ENCODE data around the gene NXPE4. TPM values are rescaled to one million over a fixed set of nuclear protein-coding genes. Genes with fewer than 3 reads are reported as not detected.
"Not testable (repeated sequence)": the region's sequence is repeated elsewhere in the genome, so short reads cannot be mapped to it uniquely, and the experiment has no call there.

Gene NXPE4
- total RNA-seq, result not detected
- long read RNA-seq, donor 1, result 0 reads
- long read RNA-seq, donor 2, result 0 reads

GRCh38 chr11:114595571-114595970, at the start of gene NXPE4:
NXPE4 (minus strand) TSS chr11:114595786; CDS start chr11:114594759, 1,027 bp downstream.
- intact Hi-C loops (cut with DNase I), result loop anchor here in 1 of 2 donors (5.0 kb wide), 1 partner anchor 1207 kb away; no protein-coding TSS in a partner anchor
- no peak for DNase-seq (ENCODE audit: low spot score)

- DNase-seq (ENCODE audit: low spot score); intact Hi-C loops (cut with DNase I): not testable (repeated sequence)
Measured at GRCh38 chr11:114639440-114639839, 43.9 kb upstream of the NXPE4 start.

- intact Hi-C loops (cut with DNase I), result not testable (repeated sequence)
Measured at GRCh38 chr11:114631445-114631965, 35.9 kb upstream of the NXPE4 start.

GRCh38 chr11:114625294-114625693, 29.7 kb upstream of the NXPE4 start:
- intact Hi-C loops (cut with DNase I), result no loop called here
- no peak for DNase-seq (ENCODE audit: low spot score)

More at GRCh38 chr11:114631445-114631965, 35.9 kb upstream of the NXPE4 start:
- DNase-seq (ENCODE audit: low spot score), result not testable (repeated sequence)

GRCh38 chr11:114624455-114625207, 29.0 kb upstream of the NXPE4 start:
- intact Hi-C loops (cut with DNase I), result no loop called here

GRCh38 chr11:114623720-114624119, 28.1 kb upstream of the NXPE4 start:
- intact Hi-C loops (cut with DNase I), result no loop called here
- no peak for DNase-seq (ENCODE audit: low spot score)

More at GRCh38 chr11:114624455-114625207, 29.0 kb upstream of the NXPE4 start:
- DNase-seq (ENCODE audit: low spot score), result no peak

- intact Hi-C loops (cut with DNase I), result no loop called here
- no peak for DNase-seq (ENCODE audit: low spot score)
Measured at GRCh38 chr11:114622858-114623257, 27.3 kb upstream of the NXPE4 start.

- no peak for DNase-seq (ENCODE audit: low spot score)
- intact Hi-C loops (cut with DNase I), result no loop called here
Measured at GRCh38 chr11:114621950-114622809, 26.6 kb upstream of the NXPE4 start.

GRCh38 chr11:114621072-114621471, 25.5 kb upstream of the NXPE4 start:
- DNase-seq (ENCODE audit: low spot score), result no peak
- intact Hi-C loops (cut with DNase I), result no loop called here

GRCh38 chr11:114619659-114620173, 24.1 kb upstream of the NXPE4 start:
- intact Hi-C loops (cut with DNase I), result no loop called here
- no peak for DNase-seq (ENCODE audit: low spot score)

- DNase-seq (ENCODE audit: low spot score), result no peak
- intact Hi-C loops (cut with DNase I), result no loop called here
Measured at GRCh38 chr11:114618139-114618538, 22.6 kb upstream of the NXPE4 start.

- intact Hi-C loops (cut with DNase I), result no loop called here
- DNase-seq (ENCODE audit: low spot score), result no peak
Measured at GRCh38 chr11:114617157-114618124, 21.9 kb upstream of the NXPE4 start.

- DNase-seq (ENCODE audit: low spot score), result no peak
- intact Hi-C loops (cut with DNase I), result no loop called here
Measured at GRCh38 chr11:114616516-114616915, 20.9 kb upstream of the NXPE4 start.

GRCh38 chr11:114615448-114616361, 20.1 kb upstream of the NXPE4 start:
- no peak for DNase-seq (ENCODE audit: low spot score)
- intact Hi-C loops (cut with DNase I), result no loop called here

GRCh38 chr11:114614127-114614720, 18.6 kb upstream of the NXPE4 start:
- DNase-seq (ENCODE audit: low spot score), result no peak
- intact Hi-C loops (cut with DNase I), result no loop called here

- intact Hi-C loops (cut with DNase I); DNase-seq (ENCODE audit: low spot score): not testable (repeated sequence)
Measured at GRCh38 chr11:114613094-114613493, 17.5 kb upstream of the NXPE4 start.

- DNase-seq (ENCODE audit: low spot score), result no peak
- intact Hi-C loops (cut with DNase I), result no loop called here
Measured at GRCh38 chr11:114612686-114613085, 17.1 kb upstream of the NXPE4 start.
